ENCODE measurements around the gene FIBIN. TPM values are rescaled to one million over a fixed set of nuclear protein-coding genes. Genes with fewer than 3 reads are reported as not detected.

FIBIN gene
- 7.8 and 14.3 TPM in 2 replicates for total RNA-seq

DNA sequence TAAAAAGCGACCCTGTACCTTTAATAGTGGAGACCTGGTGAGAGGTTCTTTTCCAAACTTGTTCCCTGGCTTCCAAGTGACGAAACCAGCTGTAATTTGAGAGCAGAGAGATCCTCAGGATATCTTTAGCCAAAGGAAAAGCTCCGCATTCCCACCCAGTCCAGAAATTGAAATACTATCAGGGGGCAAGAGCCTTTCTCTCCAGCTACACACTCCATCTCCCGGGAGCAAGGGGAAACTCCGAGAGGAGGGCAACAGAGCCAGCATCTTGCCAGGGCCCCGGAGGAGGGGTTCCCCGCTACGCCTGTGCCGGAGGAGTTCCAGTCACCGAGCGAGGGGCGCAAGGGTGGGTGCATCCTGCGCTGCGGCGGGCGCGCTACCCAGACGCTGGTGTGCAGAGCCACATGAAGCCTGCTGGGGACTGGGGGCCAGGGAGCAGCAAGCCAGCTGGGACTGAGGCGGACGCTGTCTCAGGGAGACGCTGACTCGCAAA, at the start of gene FIBIN:
Gene FIBIN (plus strand): TSS at position 148 of the 493 bp plus-strand sequence. CDS start 415 bp downstream, outside the sequence.

DNA sequence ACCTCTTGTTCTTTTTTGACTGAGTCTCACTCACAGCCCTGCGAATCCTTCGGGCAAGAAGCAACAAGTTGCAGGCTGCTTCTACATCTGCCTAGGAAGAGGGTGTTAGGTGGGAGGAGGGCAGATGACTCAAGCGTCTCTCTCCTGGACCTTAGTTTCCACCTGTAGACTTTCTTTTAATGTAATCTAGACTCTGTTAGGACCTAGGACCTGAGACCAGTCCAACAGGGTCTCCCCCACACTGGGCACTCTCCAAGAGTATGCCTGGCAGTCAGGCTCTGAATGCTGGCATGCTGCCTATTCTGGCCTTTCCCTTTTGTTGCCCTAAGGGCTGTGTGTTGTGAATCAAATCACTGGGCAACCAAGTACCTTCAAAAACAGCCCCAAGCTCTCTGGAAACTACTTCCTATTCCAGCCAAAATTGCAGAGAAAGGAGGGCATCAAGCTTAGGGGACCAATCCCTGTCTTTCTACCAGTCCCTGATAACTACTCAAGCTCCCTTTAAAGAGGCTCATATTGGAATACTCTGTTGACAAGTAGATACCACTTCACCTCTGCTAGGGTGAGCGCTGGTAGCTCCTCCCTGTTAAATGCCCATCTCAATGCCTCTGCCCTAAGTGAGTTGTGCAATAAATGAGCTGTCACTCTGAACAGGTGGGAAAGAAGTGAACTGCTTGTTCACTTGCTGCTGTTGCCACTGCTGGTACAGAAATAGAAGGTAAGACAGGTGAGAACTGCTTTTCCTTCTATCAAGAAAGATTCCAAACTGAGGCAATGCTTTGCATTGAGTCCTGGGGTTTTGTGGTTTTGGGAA, 46.6 kb downstream of the FIBIN start, which contains the start of gene BBOX1:
Gene BBOX1 (plus strand): TSS at position 514 of the 814 bp plus-strand sequence. CDS start 14,616 bp downstream, outside the sequence.

Other genes starting within 250 kb of the FIBIN start
- not detected in 2 replicates for gene BBOX1, start 46.7 kb downstream of the FIBIN start, total RNA-seq